ENCODE measurements around the gene PSMD14. TPM values are rescaled to one million over a fixed set of nuclear protein-coding genes. Genes with fewer than 3 reads are reported as not detected.

The PSMD14 gene
- total RNA-seq, 1 experiment from 2014 or later: 83.7 TPM

- no peaks in the 10 kb centered on the region for H3K79me2 ChIP-seq (ENCODE audit: insufficient read depth, low read length)
- H3K27ac Mint-ChIP-seq: no peak overlapping the region; a peak in 1 of 7 replicates
Measured at GRCh38 chr2:161424891-161425727, 116.9 kb downstream of the PSMD14 start.

More at GRCh38 chr2:161424891-161425727, 116.9 kb downstream of the PSMD14 start:
- H3K9me3 ChIP-seq (ENCODE audit: control insufficient read depth, low read depth, low read length): no peaks in the 10 kb centered on the region
- H4K8ac ChIP-seq (replicated peaks; ENCODE audit: insufficient read length, low read depth, low read length): no peak overlapping the region
- no peak overlapping the region for H3K9ac ChIP-seq (ENCODE audit: extremely low read depth, insufficient read length, low read length)
- no CpG with 5 or more reads among the region's 4 CpGs for WGBS (ENCODE audit: extremely low coverage, insufficient read length, low lambda C conversion rate)
- no peak overlapping the region for H3K56ac ChIP-seq (ENCODE audit: insufficient read length, low read depth, low read length)
- H2BK5ac ChIP-seq (ENCODE audit: insufficient read length, low read length): no peak overlapping the region
- H2BK20ac ChIP-seq (ENCODE audit: low read depth, low read length, poor library complexity, severe bottlenecking): no peak overlapping the region
- H3K79me1 ChIP-seq (ENCODE audit: insufficient read depth, low read depth, low read length, poor library complexity, severe bottlenecking): no peaks in the 10 kb centered on the region
- no peak overlapping the region for H4K91ac ChIP-seq (ENCODE audit: insufficient read length, low read depth, low read length)
- H3T11ph ChIP-seq (ENCODE audit: low read length): no peak overlapping the region
- H3K27me3 ChIP-seq (ENCODE audit: insufficient read depth, low read length): peaks cover 88% of the 10 kb centered on the region
- no peak overlapping the region for H2BK12ac ChIP-seq (ENCODE audit: insufficient read length, low read depth, low read length)
- H3K14ac ChIP-seq (ENCODE audit: insufficient read depth, low read length): no peak overlapping the region
- Mint-ChIP-seq H3K27me3 (ENCODE audit: low read depth) (peaks cover 97% of the 10 kb centered on the region), H3K4me1 (peaks cover 21 to 38% of the 10 kb centered on the region in 2 experiments), H3K4me3 (peak overlapping the region in 1 of 2 experiments; percentile 82; a peak in 2 of 5 replicates), H3K9me3 (peaks cover 0 to 6% of the 10 kb centered on the region in 2 experiments; a peak in 3 of 5 replicates), H3K36me3 (ENCODE audit: insufficient read depth in 1 of 3, low read depth in 3 of 3) (no peaks in the 10 kb centered on the region)
- no peak overlapping the region for H3K27ac ChIP-seq (ENCODE audit: insufficient read length, low read depth, low read length)
- peaks cover 19% of the 10 kb centered on the region for H3K23me2 ChIP-seq (ENCODE audit: insufficient read length, low read depth, low read length, poor library complexity, severe bottlenecking)
- H3K4me2 ChIP-seq (ENCODE audit: insufficient read depth, insufficient read length, low read length): no peak overlapping the region
- no peak overlapping the region for H3K18ac ChIP-seq (ENCODE audit: insufficient read length, low read depth, low read length)
- no peak overlapping the region for H3K23ac ChIP-seq (ENCODE audit: insufficient read length, low read depth, low read length)
- no peaks in the 10 kb centered on the region for H3K4me1 ChIP-seq (ENCODE audit: insufficient read depth, low read length)
- H4K5ac ChIP-seq (ENCODE audit: insufficient read length, low read depth, low read length): no peak overlapping the region
- H2AFZ ChIP-seq (ENCODE audit: low read length): no peak overlapping the region
- no peak for TF ChIP-seq CTCF (conservative IDR thresholded peaks at IDR 0.05)
- no peak for DNase-seq
- H2BK120ac ChIP-seq (ENCODE audit: low read depth, low read length, poor library complexity, severe bottlenecking): no peak overlapping the region
- H4K20me1 ChIP-seq (ENCODE audit: control insufficient read depth, insufficient read depth, insufficient read length): no peaks in the 10 kb centered on the region
- no peak overlapping the region for H2AK5ac ChIP-seq (ENCODE audit: insufficient read length, low read length)
- no peak overlapping the region for H2BK15ac ChIP-seq (ENCODE audit: low read depth, low read length)
- H3K4ac ChIP-seq (ENCODE audit: low read depth, low read length): no peak overlapping the region
